Stimulated activated CD8-positive, alpha-beta memory T cell treated with anti-CD3 and anti-CD28 coated beads, Interleukin-15, amount 100 ng/mL, for 48 hours (primary cell): ENCODE data around the gene WNT9B.

ENCODE experiments used
- DNase-seq, 2 donors: peaks; one replicate each; pipeline ENCODE4 v3.0.0-alpha.2; 2020; ENCODE audit warnings: low read depth in 2 of 2

The WNT9B gene, protein sequence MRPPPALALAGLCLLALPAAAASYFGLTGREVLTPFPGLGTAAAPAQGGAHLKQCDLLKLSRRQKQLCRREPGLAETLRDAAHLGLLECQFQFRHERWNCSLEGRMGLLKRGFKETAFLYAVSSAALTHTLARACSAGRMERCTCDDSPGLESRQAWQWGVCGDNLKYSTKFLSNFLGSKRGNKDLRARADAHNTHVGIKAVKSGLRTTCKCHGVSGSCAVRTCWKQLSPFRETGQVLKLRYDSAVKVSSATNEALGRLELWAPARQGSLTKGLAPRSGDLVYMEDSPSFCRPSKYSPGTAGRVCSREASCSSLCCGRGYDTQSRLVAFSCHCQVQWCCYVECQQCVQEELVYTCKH

DNA sequence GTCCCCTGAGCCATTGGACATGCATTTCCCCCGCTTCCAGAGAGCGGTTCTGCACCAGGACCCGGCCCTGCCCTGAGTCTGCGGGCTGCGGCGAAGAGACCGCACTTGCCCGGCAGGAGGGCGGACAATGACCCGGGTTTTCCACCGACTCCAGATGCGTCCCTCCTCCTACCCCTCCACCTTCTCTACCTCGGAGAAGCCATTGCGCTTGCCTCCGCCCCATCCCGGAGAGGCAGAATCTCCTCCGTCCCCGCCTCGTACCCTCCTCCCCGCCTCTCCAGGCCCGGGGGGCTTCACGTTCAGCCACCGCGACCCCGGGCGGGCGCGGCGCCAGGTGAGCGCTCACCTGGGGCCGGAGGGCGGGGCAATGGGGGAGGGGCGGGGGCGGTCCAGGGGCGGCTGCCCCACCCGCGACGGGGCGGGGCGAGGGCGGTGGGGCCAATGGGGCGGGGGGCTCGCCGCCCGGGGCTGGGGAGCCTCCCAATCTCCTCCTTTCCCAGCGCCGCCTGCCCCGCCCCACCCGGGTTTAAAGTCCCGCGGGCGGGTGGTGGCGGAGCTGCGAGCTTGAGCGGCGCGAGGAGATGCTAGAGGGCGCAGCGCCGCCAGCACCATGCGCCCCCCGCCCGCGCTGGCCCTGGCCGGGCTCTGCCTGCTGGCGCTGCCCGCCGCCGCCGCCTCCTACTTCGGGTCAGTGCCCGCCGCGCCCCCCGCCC lies at the start of gene WNT9B:
TSS of gene WNT9B (plus strand) at position 555 of the 713 bp plus-strand sequence. CDS start at position 611, 56 bp downstream.
- peak in 1 of 2 donors; percentile 4 for DNase-seq

DNA sequence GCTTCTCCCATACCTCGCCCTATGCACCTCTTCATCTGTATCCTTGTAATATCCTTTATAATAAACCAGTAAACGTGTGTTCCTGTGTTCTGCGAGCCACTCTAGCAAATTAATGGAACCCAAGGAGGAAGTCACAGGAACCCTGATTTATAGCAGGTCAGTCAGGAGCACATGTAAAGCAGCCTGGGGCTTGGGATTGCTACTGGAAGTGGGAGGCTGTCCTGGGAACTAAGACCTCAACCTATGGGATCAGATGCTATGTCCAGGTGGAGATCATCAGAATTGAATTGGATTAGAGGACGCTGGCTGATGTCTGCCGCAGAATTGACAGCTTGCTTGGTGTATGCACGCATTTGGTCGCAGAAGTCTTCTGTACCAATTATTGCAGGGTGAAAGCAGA lies 48.6 kb upstream of the WNT9B start:
- DNase-seq = no peak

DNA sequence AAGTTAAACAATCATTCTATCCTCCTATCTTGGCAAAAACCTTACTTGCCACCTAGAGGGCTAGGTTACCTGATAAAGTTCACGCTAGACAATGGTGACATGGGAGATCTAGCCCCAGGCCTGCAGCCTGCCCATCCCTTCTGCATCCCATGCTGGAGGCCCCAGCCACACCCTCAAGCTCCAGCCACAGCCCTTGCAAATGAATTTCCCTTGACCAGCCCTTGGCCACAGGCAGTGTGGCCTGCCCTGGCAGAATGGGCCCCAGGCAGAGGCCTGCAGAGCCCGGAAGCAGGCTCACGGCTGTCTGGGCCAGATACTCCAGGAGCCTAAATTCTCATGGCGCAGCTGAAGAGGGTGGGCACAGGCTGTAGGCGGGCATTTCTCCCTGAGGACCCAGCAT lies 47.8 kb upstream of the WNT9B start:
- no peak for DNase-seq

DNA sequence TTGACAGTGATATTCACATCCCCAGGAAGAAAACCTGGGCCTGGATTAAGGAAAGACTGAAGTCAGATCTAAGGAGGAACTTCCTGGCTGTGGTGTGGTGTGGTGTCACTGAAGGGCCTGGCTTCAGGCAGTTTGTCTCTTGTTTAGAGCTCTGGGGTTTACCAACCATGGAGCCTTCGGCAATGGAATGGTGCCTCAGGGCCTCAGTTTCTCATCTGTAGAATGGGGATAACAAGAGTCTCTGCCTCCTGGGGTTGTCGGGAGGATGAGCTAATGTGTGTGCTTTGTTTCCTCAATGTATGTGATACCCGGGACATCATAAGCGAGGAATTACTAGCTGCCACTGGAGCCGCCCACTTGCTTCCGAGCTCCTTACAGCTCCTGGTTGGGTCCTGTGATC lies 45.6 kb upstream of the WNT9B start:
- no peak for DNase-seq

DNA sequence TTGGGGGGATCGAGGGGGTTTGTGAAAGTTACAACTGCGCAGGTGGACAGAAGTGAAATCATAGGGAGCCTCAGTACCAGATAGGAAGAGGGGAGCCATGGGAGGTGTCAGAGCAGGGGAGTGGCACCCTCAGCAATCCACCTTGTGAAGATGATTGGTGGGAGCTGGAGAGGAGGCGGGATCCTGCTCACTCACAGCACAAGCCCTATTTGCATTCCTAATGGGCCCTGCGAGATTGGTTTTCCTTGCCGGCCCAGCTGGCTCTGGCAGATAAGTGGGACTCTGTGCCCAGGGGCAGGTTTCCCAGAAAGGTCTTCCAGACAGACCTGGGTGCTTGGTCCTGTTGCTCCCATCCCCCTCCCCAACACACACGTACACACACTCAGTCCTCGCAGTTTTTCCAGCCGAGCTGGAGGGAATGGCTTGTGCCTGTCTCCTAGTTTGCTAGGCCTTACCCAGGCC lies 42.2 kb upstream of the WNT9B start:
- no peak for DNase-seq

DNA sequence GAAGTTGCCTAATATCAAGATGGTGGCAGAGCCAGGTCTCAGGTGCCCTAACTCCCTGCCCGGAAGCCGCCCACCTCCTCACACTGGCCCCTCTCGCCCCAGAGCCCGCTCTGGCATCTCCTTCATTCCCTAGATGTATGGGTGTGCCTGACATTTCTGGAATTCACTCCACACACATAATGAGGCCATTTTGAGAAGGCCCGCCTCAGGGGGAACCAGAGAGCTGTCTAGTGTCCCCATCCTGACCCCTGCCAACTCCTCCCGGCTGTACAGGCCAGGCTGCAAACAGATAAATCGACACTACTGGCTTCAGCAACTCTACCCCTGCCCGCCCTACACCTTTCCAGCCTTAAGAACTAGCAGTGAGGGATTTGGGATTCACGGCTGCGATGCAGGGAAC lies 40.5 kb upstream of the WNT9B start:
- DNase-seq = no peak

DNA sequence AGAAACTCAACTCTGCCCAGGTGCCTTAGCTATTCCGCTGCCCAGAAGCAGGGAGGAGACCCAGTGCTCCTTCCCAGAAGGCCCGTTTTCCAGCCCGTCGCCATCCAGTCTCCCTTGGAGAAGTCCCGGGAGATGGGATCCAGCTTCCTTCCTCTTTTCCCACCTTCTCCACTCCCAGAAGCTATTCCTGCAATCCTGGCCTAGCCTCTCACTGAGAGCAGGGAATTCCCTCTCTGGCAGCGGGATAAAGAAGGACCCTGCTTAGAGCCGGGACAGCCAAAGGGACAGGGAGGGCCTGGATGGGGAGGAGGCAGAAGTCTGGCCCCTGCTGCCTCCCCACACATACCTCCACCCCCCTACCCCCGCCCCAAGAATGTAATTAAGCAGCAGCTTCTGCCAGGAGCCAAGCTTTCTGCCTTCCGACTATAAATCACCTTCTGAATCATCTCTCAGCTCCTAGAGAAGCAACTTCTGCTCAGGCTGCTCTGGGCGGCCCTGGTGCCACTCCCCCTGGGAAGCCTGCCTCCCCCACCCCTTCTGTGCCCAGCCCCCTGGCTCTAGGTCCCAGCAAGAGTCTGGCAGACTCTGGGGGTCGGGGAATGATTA lies 39.3 kb upstream of the WNT9B start:
- DNase-seq = no peak

DNA sequence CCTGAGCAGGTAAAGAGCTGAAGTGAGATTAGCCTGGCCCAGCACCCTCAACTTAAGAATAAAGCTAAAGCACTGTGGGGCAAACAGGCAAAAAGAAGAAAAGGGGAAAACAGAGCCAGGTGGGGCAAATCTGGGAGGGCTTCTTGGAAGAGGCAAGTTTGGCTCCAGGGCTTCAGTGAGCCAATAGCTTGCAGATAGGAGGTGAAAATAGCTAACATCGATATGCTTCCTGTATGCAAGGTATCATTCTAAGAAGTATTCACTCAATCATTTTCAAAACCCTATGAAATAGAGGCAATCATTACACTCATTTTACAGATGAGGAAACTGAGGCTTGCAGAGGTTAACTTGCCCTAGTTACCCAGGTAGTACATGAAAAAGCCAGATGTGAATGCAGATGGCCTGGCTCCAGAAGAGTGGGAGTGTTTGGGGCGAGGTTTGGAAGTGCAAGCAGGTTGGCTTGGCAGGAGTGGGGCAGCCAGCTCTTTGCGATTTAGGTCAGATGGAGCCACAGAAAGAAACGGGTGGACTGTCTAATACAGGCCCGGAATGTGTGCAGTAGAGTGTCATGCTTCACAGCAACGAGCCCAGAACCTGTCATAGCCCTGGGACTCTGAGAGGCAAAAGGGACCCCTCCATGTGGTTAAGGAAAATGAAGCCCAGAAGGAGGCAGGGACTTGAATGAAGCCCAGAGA lies 38.6 kb upstream of the WNT9B start:
- no peak for DNase-seq

DNA sequence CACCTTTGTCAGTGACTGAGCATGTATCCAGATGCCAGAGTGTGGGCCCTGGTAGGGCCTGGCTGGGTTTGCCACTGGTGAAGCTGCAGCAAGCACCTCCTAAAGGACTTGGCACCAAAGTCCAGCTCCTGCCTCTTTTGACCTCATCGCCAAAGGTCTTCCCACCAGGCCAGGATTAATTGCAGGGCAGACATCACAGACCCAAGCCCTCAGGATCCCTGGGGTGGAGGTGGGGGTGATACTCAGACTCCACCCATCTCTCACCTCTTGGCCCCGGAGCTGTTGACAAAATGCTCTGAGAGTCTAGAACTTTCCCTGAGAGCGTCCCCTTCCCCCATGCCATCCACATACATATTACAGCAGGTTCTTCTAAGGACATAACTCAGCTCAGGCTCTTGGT lies 37.5 kb upstream of the WNT9B start:
- DNase-seq = no peak

DNA sequence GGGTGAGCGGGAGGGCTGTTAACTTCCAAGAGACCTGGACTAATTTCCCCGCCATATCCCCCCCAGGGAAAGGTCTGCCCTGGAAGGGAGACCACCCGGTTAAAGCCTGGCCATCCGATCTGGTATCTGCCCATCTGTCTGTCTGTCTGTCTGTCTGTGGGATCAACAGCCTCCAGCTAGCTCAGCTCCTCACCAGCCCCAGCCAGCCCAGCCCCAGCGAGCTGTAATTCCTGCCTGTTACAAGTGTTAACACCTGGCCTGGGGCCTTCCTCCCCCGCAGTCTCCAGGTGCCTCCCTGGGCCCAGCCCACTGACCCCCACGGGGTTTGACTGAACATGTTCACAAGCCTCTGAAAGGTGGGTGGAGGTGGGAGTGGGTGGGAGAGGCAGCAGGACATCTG lies 36.9 kb upstream of the WNT9B start:
- DNase-seq = no peak

DNA sequence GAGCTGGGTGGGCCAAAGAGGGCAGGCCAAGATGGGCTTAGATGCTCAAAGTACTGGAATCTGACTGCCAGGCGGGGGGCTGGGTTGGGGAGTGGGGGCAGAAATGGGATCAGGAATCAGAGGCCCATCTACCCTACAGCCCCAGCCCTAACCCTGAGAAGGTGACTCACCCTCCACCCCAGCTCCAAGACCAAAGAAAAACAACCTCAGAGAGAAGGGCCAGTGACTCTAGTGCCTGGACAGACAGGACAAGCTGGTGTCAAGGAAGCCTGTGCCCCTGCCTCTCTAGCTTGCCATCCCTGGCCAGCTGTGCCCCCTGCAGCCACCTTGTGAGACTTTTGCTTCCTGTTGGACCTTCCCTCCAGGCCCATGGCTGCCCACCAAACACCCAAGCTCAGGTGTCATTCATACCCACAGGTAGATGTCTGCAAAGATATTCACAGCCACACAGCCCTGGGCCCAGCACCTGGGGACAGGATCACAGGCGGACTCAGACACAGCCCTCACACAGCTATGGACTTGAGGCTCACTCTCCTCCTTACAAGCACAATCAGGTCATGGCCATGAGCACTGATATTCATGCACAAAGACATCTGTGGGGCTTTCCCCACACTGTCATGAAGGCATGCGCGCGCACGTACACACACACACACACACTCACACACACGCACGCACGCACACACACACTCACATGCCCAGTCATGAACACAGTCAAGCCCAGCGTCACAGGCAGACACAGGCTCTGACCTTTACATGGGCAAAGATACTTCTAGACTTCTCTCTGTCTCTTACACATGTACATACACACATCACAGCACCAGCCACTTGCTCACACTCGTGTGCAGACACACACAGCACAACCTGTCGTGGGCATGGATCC lies 35.7 kb upstream of the WNT9B start:
- no peak for DNase-seq

DNA sequence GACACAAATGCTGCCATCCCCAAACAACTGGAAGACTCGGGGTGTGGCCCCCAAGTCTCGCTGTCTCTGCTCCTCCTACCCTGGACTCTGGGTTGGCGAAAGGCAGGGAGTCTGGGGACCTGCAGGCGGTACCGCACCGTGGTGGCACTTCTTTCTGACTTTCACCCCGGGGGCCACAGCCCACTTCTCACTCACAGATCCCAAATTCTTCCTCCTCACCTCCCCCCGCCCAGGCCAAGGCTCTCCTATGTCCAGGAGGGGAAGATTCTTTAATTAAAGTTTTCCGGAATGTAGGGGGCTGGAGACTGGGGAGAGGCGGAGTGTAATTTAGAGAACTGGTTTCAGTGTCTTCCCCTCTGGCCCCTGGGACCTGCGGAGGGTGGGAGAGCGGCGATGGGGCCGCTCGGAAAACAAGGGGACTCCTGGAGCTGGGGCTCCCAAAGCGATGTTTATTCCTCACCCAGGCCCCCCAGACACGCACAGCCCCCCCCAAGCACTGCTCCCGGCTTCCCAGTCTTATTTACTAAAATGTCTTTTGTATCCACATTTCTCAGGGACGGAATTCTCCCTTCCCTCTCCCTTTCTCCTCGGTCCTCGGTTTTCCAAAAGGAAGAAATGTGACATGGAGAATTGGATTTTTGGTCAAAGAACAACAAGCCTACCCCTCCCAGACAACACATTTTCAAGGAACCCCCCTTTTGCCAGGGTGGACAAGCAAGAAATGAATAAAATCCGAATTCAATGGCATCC lies 34.1 kb upstream of the WNT9B start:
- no peak for DNase-seq

DNA sequence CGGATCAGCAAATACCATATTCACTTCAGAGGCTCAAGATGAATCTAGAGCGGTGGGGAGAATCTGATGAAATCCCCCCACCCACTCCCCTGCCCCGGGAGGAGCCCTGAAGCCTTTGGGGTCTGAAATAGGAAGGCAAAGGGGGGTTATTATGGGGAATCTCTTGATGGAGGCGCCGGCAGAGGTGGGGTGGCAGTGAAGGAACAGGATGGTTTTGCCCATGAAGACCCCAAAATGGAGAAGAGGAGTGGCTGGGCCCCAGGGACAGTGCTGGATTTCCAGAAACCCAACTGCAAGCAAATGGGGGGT lies 33.5 kb upstream of the WNT9B start:
- no peak for DNase-seq

DNA sequence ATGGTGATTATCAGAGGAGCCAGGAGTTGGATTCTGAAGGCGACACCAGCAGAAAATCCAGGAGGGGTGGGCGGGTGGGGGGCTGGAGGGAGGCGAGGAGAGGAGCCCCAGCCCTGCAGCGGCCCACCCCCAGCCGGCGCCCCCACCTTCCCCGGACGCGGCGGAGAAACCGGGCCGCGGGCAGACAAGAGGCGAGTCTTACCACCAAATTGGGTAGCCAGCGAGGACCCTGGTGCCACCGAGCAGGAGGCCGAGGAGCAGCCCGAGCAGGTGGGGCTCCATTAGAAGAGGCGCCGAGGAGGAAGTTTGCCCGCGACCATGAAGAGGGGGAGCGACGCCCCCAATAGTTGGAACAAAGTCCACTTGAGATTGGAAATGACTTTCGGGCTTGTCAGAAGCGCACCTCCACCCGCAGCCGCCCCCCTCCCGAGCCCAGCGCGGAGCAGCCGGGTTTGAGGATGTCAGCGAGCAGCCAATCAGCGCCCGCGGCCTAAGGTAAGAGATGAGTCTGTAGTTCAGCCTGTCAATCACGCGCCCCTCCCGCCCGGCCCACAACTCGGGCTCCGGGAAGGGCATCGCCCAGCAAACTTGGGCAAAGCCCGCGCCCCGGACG lies 33.0 kb upstream of the WNT9B start, which contains the start of gene WNT3:
TSS of gene WNT3 (minus strand) at position 377 of the 613 bp plus-strand sequence. CDS start at position 282, 95 bp downstream.
- DNase-seq = peak; percentile 25 to 43

DNA sequence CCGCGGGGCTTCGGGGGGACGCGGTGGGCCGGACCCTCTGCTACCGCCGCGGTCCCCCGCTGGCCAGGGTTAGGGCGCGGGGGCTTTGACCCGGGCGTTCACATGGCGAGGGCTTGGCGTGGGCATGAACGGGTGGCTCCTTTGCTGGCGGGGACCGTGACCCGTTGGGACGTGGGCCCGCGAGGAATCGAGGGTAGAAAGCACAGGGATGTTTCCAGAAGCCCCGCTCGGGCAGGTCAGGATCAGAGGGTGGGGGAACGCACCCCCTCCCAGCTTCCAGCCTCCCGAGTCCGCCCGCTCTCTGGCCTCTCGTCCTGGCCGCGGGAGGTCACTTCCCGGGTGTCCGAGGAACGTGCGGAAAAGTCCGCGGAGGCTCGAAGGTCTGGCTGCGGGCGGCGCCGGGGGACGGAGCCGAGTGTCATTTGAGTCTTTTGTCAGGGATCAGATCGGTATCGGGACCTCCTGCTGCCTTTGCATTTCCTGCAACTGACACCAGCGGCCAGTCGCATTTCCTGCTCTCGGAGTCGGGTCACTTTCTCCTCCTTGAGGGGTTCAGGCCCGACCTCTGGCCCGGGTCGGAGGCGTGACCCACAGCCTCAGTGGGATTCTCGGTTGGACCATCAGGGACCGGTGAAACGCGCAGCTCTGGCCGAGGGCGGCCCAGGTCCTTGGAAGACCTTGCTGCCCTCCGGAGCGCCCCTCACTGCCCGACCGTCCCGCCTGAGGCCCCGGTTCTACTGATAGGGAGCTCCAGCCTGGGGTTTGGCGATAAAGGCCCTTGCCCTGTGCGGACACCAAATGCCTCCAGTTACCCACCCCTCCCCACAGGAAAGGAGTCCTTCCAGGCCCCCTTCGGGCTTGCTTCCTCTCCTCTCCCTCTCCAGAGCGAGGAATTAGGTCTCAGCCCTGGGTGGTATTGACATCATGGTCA lies 32.2 kb upstream of the WNT9B start:
- DNase-seq = no peak

DNA sequence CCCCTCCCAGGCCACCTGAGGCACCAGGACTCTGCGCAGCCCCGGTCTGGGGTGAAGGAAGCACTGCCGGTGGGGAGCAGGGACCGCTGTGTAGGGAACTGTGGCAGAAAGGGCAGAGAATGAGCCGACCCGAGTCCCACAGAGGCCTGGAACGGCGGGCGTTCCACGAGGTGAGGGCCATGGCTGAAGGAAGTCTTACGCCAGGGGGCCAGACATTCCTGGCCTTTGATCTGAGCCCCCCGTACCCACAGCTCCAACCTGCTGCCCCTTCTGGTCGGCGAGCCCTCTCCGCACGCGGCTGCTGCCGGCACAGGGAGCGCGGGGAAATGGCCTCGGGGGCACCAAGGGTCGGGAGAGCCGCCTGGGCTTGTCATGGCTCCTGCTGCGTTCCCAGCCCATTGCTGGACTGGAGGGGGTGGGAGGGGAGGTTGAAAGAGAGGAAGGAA lies 31.5 kb upstream of the WNT9B start:
- no peak for DNase-seq

DNA sequence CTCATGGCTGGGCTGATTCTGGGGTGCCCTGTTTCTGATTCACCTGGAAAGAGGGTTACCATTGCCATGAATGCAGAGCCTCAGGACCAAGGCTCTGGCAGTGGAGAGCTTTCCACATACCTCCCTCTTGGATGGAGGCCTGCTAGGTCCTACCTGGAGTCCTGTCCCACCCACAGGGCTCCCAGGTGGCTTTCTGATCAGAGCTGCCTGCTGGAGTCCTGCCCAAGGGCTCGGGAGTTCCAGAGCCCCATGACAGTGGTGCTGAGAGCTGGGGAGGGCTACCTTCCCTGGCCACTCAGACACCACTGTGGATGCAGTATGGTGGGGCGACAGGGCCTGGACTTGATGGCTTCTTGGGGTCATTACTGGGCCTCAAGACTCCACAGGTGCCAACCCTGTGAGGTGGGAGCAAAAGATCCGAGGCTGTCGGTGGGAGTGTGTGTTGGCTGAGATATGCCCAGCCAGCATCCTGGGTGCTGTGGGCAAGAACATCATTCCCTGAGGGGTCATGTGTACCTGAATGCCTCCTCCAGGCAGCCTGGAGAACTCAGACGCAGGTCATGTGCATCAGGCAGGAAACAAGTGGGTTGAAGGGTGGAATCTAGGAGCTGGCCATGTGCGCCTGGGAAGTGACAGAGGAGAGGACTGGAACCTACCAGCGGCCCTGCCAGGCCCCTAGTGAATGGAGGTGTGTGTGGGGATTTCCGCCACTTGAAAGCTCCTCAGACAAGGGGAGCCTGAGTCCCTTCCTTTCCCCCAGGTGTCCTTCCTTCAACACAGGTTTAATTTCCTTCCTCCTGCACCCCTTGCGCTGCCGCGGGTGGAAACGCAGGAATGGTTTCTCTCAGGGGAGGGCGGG lies 30.6 kb upstream of the WNT9B start:
- no peak for DNase-seq
